OCI-LY3 (cell line): ENCODE results near the gene VPS26C.

Experiments used
- CTCF ChIP-seq: fragments of 200-600, 300-600 bp; sonication (generic); IDR thresholded peaks from 2 replicates; pipeline ENCODE4 v1.5.1; 2014; ENCODE audit warnings: antibody characterized with exemption, low read length, low read depth
- EZH2phosphoT487 ChIP-seq: fragments of 200-600 bp; shearing (Covaris generic); IDR thresholded peaks from 2 replicates; pipeline ENCODE4 v1.6.1; 2018; ENCODE audit warnings: antibody characterized with exemption, mixed run types, low read depth

- TF ChIP-seq CTCF (no peak), EZH2phosphoT487 (no peak)
Observed at GRCh38 chr21:37245151-37245550, 22.0 kb downstream of the VPS26C start.
